HG02678 (cell line): ENCODE data around the gene KCNC4.
A peak's percentile ranks its signal among the peaks of the same experiment; 100 is the strongest.

ENCODE experiments used
- ATAC-seq: cut with Tn5 transposase; IDR thresholded peaks from one replicate; pipeline ENCODE4 v1.9.1; 2021; ENCODE audit warnings: mild to moderate bottlenecking, moderate library complexity; ENCODE audit not compliant: unreplicated experiment

KCNC4 gene

GRCh38 chr1:110209715-110210603 is at the start of gene KCNC4:
TSS of gene KCNC4 (plus strand) at chr1:110210314. CDS start at chr1:110211500, 1,186 bp downstream.
- peak; percentile 90 for ATAC-seq

GRCh38 chr1:110160538-110161100 is 49.5 kb upstream of the KCNC4 start:
- ATAC-seq = no peak

- no peak for ATAC-seq
Measured at GRCh38 chr1:110161165-110161564, 48.9 kb upstream of the KCNC4 start.

- no peak for ATAC-seq
Measured at GRCh38 chr1:110161849-110162248, 48.3 kb upstream of the KCNC4 start.

- ATAC-seq = no peak
Measured at GRCh38 chr1:110163591-110163990, 46.5 kb upstream of the KCNC4 start.

GRCh38 chr1:110164725-110165350 is 45.3 kb upstream of the KCNC4 start:
- ATAC-seq = no peak

- ATAC-seq = no peak
Measured at GRCh38 chr1:110165761-110166231, 44.3 kb upstream of the KCNC4 start.

GRCh38 chr1:110166861-110167260 is 43.3 kb upstream of the KCNC4 start:
- ATAC-seq = no peak

GRCh38 chr1:110170766-110171733 is 39.1 kb upstream of the KCNC4 start:
- no peak for ATAC-seq

- ATAC-seq = no peak
Measured at GRCh38 chr1:110172001-110172400, 38.1 kb upstream of the KCNC4 start.

- no peak for ATAC-seq
Measured at GRCh38 chr1:110173466-110174105, 36.5 kb upstream of the KCNC4 start.

- no peak for ATAC-seq
Measured at GRCh38 chr1:110174961-110175360, 35.2 kb upstream of the KCNC4 start.

GRCh38 chr1:110176299-110176956 is 33.7 kb upstream of the KCNC4 start:
- ATAC-seq = no peak

- no peak for ATAC-seq
Measured at GRCh38 chr1:110177775-110178174, 32.3 kb upstream of the KCNC4 start.

GRCh38 chr1:110183642-110184167 is 26.4 kb upstream of the KCNC4 start:
- ATAC-seq = no peak

GRCh38 chr1:110184446-110184845 is 25.7 kb upstream of the KCNC4 start:
- ATAC-seq = no peak

- ATAC-seq = no peak
Measured at GRCh38 chr1:110185181-110185580, 24.9 kb upstream of the KCNC4 start.

GRCh38 chr1:110186558-110186957 is 23.6 kb upstream of the KCNC4 start:
- ATAC-seq = no peak

GRCh38 chr1:110187139-110187890 is 22.8 kb upstream of the KCNC4 start:
- ATAC-seq = no peak
